ENCODE data around the gene DNAJB5. TPM values are rescaled to one million over a fixed set of nuclear protein-coding genes. Genes with fewer than 3 reads are reported as not detected.

DNAJB5 gene
- 13.4 and 15.4 TPM in 2 replicates for total RNA-seq

GRCh38 chr9:34989003-34989945, at the start of gene DNAJB5:
TSS of gene DNAJB5 (plus strand) at chr9:34989745. CDS start at chr9:34990631, 886 bp downstream.

GRCh38 chr9:34957492-34958410, 31.8 kb upstream of the DNAJB5 start, which contains the start of gene PHF24:
TSS of gene PHF24 (plus strand) at chr9:34958285. CDS start at chr9:34971299, 13,014 bp downstream.

Other genes with a start within 250 kb of the DNAJB5 start
- gene PHF24, start 31.5 kb upstream of the DNAJB5 start, total RNA-seq, result 0.05 and 0.30 TPM in 2 replicates
- gene VCP, start 82.9 kb downstream of the DNAJB5 start, total RNA-seq, result 492 and 516 TPM in 2 replicates
- 6.8 and 13.4 TPM in 2 replicates for gene FANCG, start 90.2 kb downstream of the DNAJB5 start, total RNA-seq
- gene PIGO, start 106.8 kb downstream of the DNAJB5 start, total RNA-seq, result 14.0 and 20.2 TPM in 2 replicates
- gene STOML2, start 113.4 kb downstream of the DNAJB5 start, total RNA-seq, result 109 and 124 TPM in 2 replicates
- gene ATOSB, start 126.1 kb downstream of the DNAJB5 start, total RNA-seq, result 37.7 and 55.5 TPM in 2 replicates
- 43.7 and 64.1 TPM in 2 replicates for gene UNC13B, start 172.3 kb downstream of the DNAJB5 start, total RNA-seq

All from smooth muscle cell of the umbilical artery (primary cell).